Gastrocnemius medialis (tissue), 4 donors: ENCODE results near the gene MRPS22. TPM values are rescaled to one million over a fixed set of nuclear protein-coding genes. Genes with fewer than 3 reads are reported as not detected.
A peak's percentile ranks its signal among the peaks of the same experiment; 100 is the strongest.

Experiments used
- ATAC-seq, 2 donors: fragments of 150-250 bp; one replicate each; pipeline ENCODE4 v1.9.1; 2016
- DNase-seq, 2 donors: peaks; one replicate each; pipeline ENCODE4 v3.0.0-alpha.2; 2019
- H3K27ac ChIP-seq, 4 donors: fragments of 200-600 bp; sonication (generic); 1 replicate in 1 of 4; 2 replicates in 3 of 4; pipeline ENCODE4 v1.5.1; 2016 to 2018; ENCODE audit warnings: mild to moderate bottlenecking in 2 of 4, moderate library complexity in 1 of 4
- H3K27me3 ChIP-seq, 3 donors: fragments of 200-600 bp; sonication (generic) in 2 of 3; 1 replicate in 1 of 3; 2 replicates in 2 of 3; pipeline versions ENCODE4 v1.5.1 to v1.6.0; 2016 to 2019; ENCODE audit warnings: mild to moderate bottlenecking in 1 of 3, moderate library complexity in 1 of 3
- H3K36me3 ChIP-seq, 2 donors: fragments of 200-600 bp; sonication (generic) in 1 of 2; one replicate each; pipeline ENCODE4 v1.5.1; 2017 to 2018
- H3K4me1 ChIP-seq, 2 donors: fragments of 200-600 bp; sonication (generic) in 1 of 2; one replicate each; pipeline ENCODE4 v1.5.1; 2016 to 2017; ENCODE audit warnings: mild to moderate bottlenecking in 2 of 2
- H3K4me3 ChIP-seq, 4 donors: fragments of 200-600 bp; sonication (generic) in 3 of 4; 1 replicate in 1 of 4; 2 replicates in 3 of 4; pipeline ENCODE4 v1.5.1; 2016 to 2019; ENCODE audit warnings: mild to moderate bottlenecking in 2 of 4
- H3K9me3 ChIP-seq, 3 donors: fragments of 200-600 bp; sonication (generic) in 2 of 3; 1 replicate in 1 of 3; 2 replicates in 2 of 3; pipeline ENCODE4 v1.5.1; 2016 to 2019
- POLR2A ChIP-seq, 2 donors: fragments of 450-650 bp; IDR thresholded peaks; one replicate each; pipeline ENCODE4 v1.6.1; 2017; ENCODE audit warnings: antibody characterized with exemption in 2 of 2, mild to moderate bottlenecking in 2 of 2, moderate library complexity in 2 of 2
- in situ Hi-C, 4 donors: fragments of 200-750 bp; cut with MboI; loops; one replicate each; pipeline versions ENCODE4 v1.15.0 to v1.8.0; 2017; ENCODE audit warnings: low sequenced_read_pairs in 4 of 4
- intact Hi-C: fragments of 100-400 bp; cut with DNase I; formaldehyde crosslinking; loops from one replicate; pipeline ENCODE4 v1.15.1; 2023; ENCODE audit warnings: low total_unique reads
- total RNA-seq, 4 donors: library from RNA; depleted of rRNA; stranded (reverse); fragments of >200 nt; gene quantifications; one replicate each; pipeline versions ENCODE4 v1.1.0 to v1.2.3, GENCODE V29; 2016
- TF ChIP-seq, protein P1 (sequence below), 5 experiments: fragments of 450-650 bp in 3 of 5; fragments of 200-600 bp in 2 of 5; sonication (generic) in 2 of 5; IDR thresholded peaks in 4 of 5; conservative IDR thresholded peaks in 1 of 5; 1 replicate in 4 of 5; 2 replicates in 1 of 5; pipeline ENCODE4 v1.5.1; 2016 to 2019; ENCODE audit warnings: antibody characterized with exemption in 5 of 5, mild to moderate bottlenecking in 3 of 5, moderate library complexity in 3 of 5

MRPS22 gene
- total RNA-seq, 4 donors from 2014 or later, result 96.4 to 140 (median 116) TPM

GRCh38 chr3:139322346-139322745 lies 21.5 kb upstream of the MRPS22 start:
- DNase-seq, result no peak
- H3K27ac ChIP-seq, result no peak overlapping the region
- TF ChIP-seq POLR2A (IDR thresholded peaks at IDR 0.05), result no peak
- TF ChIP-seq, protein P1, sequence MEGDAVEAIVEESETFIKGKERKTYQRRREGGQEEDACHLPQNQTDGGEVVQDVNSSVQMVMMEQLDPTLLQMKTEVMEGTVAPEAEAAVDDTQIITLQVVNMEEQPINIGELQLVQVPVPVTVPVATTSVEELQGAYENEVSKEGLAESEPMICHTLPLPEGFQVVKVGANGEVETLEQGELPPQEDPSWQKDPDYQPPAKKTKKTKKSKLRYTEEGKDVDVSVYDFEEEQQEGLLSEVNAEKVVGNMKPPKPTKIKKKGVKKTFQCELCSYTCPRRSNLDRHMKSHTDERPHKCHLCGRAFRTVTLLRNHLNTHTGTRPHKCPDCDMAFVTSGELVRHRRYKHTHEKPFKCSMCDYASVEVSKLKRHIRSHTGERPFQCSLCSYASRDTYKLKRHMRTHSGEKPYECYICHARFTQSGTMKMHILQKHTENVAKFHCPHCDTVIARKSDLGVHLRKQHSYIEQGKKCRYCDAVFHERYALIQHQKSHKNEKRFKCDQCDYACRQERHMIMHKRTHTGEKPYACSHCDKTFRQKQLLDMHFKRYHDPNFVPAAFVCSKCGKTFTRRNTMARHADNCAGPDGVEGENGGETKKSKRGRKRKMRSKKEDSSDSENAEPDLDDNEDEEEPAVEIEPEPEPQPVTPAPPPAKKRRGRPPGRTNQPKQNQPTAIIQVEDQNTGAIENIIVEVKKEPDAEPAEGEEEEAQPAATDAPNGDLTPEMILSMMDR (IDR thresholded peaks at IDR 0.05 in 4 of 5, conservative IDR thresholded peaks at IDR 0.05 in 1 of 5), result no peak
- ATAC-seq, result no peak
- intact Hi-C loops (loop anchor here (10.0 kb wide), 1 partner anchor 728 kb away; the partner anchor contains the start of gene CEP70), in situ Hi-C loops (loop anchor here in 3 of 4 donors (10.0 to 25.0 kb wide), 3 partner anchors 210 to 385 kb away; partner anchors contain the start of genes FOXL2 (in 1 of the 3) and FOXL2NB (in 1 of the 3))
- no peaks in the 10 kb centered on the region for H3K27me3 ChIP-seq
- no peaks in the 10 kb centered on the region for H3K9me3 ChIP-seq
- no peaks in the 10 kb centered on the region for H3K36me3 ChIP-seq
- no peaks in the 10 kb centered on the region for H3K4me1 ChIP-seq
- no peak overlapping the region for H3K4me3 ChIP-seq

DNA sequence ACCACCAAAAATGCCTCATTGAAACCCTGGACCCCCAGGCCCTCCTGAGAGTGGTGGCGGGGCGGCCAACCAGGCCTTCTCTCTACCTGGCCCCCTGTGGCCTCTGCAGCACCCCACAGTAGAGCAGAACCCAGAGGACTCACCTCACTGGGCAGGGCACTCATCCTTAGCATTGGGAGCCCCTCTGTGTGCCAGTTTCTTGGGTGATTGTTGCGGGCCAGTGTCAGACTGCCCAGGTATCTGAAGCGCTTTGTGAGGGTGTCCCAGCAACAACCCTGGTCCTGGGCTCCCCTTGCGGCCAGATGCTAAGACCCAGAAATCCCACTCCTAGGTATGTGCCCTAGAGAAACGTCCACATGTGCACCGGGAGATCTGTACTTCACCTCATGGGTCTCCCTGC lies 20.7 kb upstream of the MRPS22 start:
- in situ Hi-C loops (loop anchor here in 3 of 4 donors (10.0 to 25.0 kb wide), 3 partner anchors 211 to 386 kb away; partner anchors contain the start of genes FOXL2 (in 1 of the 3) and FOXL2NB (in 1 of the 3)), intact Hi-C loops (loop anchor here (10.0 kb wide), 1 partner anchor 728 kb away; the partner anchor contains the start of gene CEP70)
- no peak for DNase-seq

GRCh38 chr3:139324456-139324855 lies 19.4 kb upstream of the MRPS22 start:
- TF ChIP-seq, protein P1 (IDR thresholded peaks at IDR 0.05 in 4 of 5, conservative IDR thresholded peaks at IDR 0.05 in 1 of 5), result no peak
- TF ChIP-seq POLR2A (IDR thresholded peaks at IDR 0.05), result no peak
- Histone ChIP-seq H3K27ac (no peak overlapping the region), H3K9me3 (no peaks in the 10 kb centered on the region), H3K36me3 (no peaks in the 10 kb centered on the region), H3K4me1 (no peaks in the 10 kb centered on the region), H3K4me3 (no peak overlapping the region), H3K27me3 (no peaks in the 10 kb centered on the region)
- DNase-seq (no peak), ATAC-seq (no peak)
- in situ Hi-C loops (loop anchor here in 3 of 4 donors (10.0 to 25.0 kb wide), 3 partner anchors 212 to 387 kb away; partner anchors contain the start of genes FOXL2 (in 1 of the 3) and FOXL2NB (in 1 of the 3)), intact Hi-C loops (loop anchor here (10.0 kb wide), 1 partner anchor 730 kb away; the partner anchor contains the start of gene CEP70)

More for the DNA sequence above, 20.7 kb upstream of the MRPS22 start:
- H3K4me1 ChIP-seq, result no peaks in the 10 kb centered on the region
- ATAC-seq, result no peak
- no peak overlapping the region for H3K4me3 ChIP-seq
- no peak overlapping the region for H3K27ac ChIP-seq
- H3K27me3 ChIP-seq, result no peaks in the 10 kb centered on the region
- TF ChIP-seq, protein P1 (IDR thresholded peaks at IDR 0.05 in 4 of 5, conservative IDR thresholded peaks at IDR 0.05 in 1 of 5), result no peak
- TF ChIP-seq POLR2A (IDR thresholded peaks at IDR 0.05), result no peak
- no peaks in the 10 kb centered on the region for H3K9me3 ChIP-seq
- H3K36me3 ChIP-seq, result no peaks in the 10 kb centered on the region

- ATAC-seq, result peak in 1 of 2 donors; percentile 42
- DNase-seq, result peak in 1 of 2 donors; percentile 41
- H3K4me3 ChIP-seq, result no peak overlapping the region
- no peaks in the 10 kb centered on the region for H3K36me3 ChIP-seq
- in situ Hi-C loops (loop anchor here in 3 of 4 donors (10.0 to 25.0 kb wide), 2 partner anchors 221 to 388 kb away; partner anchors contain the start of genes FOXL2 (in 2 of the 3) and FOXL2NB (in 2 of the 3)), intact Hi-C loops (loop anchor here (5.0 to 10.0 kb wide), 3 partner anchors 373 to 731 kb away; partner anchors contain the start of gene CEP70)
- H3K27me3 ChIP-seq, result no peaks in the 10 kb centered on the region
- H3K27ac ChIP-seq, result no peak overlapping the region
- H3K9me3 ChIP-seq, result no peaks in the 10 kb centered on the region
- H3K4me1 ChIP-seq, result no peaks in the 10 kb centered on the region
- TF ChIP-seq, protein P1 (IDR thresholded peaks at IDR 0.05 in 4 of 5, conservative IDR thresholded peaks at IDR 0.05 in 1 of 5), result no peak
- no peak for TF ChIP-seq POLR2A (IDR thresholded peaks at IDR 0.05)
Observed at GRCh38 chr3:139325551-139325950, 18.3 kb upstream of the MRPS22 start.
